HEK293 (cell line): Measurements from ENCODE around the gene RABL3.

ENCODE experiments used
- CTCF ChIA-PET: fragments of 350-600 bp; formaldehyde crosslinking; extraction: SDS; loops from one replicate; lab custom pipeline; 2021; ENCODE audit warnings: antibody characterized with exemption; lab: Yijun Ruan, JAX
- POLR2A ChIA-PET: fragments of 300-600 bp; formaldehyde crosslinking; extraction: SDS; loops from one replicate; lab custom pipeline; 2020; ENCODE audit warnings: antibody characterized with exemption, inconsistent platforms; lab: Yijun Ruan, JAX
- H3K27ac ChIP-seq: fragments of 200-500 bp; sonication (Bioruptor generic); 2 replicates; pipeline ENCODE4 v1.5.1; 2014; ENCODE audit warnings: low read depth, low read length, control low read depth, inconsistent platforms; ENCODE audit errors: extremely low read depth
- H3K36me3 ChIP-seq, 2 experiments: fragments of 200-500 bp in 1 of 2; sonication (Bioruptor generic) in 1 of 2; 1 replicate in 1 of 2; 2 replicates in 1 of 2; pipeline ENCODE4 v1.5.1; 2014 to 2017; ENCODE audit warnings: inconsistent platforms in 2 of 2, low read length in 2 of 2; ENCODE audit not compliant: control insufficient read depth in 2 of 2, insufficient read depth in 1 of 2
- H3K4me1 ChIP-seq: fragments of 200-500 bp; sonication (Bioruptor generic); 2 replicates; pipeline ENCODE4 v1.5.1; 2014; ENCODE audit warnings: mild to moderate bottlenecking, low read length, inconsistent platforms; ENCODE audit not compliant: control insufficient read depth, insufficient read depth
- H3K4me3 ChIP-seq: 2 replicates; pipeline ENCODE4 v1.5.1; 2011; ENCODE audit warnings: low read depth, mild to moderate bottlenecking, control low read depth, low read length, moderate library complexity
- H3K9me3 ChIP-seq: fragments of 200-500 bp; sonication (Bioruptor generic); 2 replicates; pipeline ENCODE4 v1.5.1; 2014; ENCODE audit warnings: low read depth, low read length, inconsistent platforms; ENCODE audit not compliant: control insufficient read depth, insufficient read depth
- FEZF1 ChIP-seq: fragments of 450-650 bp; formaldehyde crosslinking; IDR thresholded peaks from 2 replicates; pipeline ENCODE4 v1.5.1; 2016; ENCODE audit warnings: missing biosample characterization, missing genetic modification characterization
- GFI1B ChIP-seq: fragments of 450-650 bp; formaldehyde crosslinking; IDR thresholded peaks from 2 replicates; pipeline ENCODE4 v1.5.1; 2016; ENCODE audit warnings: missing biosample characterization, missing genetic modification characterization
- HOXC10 ChIP-seq: sonication (generic); formaldehyde crosslinking; IDR thresholded peaks from 2 replicates; pipeline ENCODE4 v1.8.1; 2023; ENCODE audit warnings: mild to moderate bottlenecking, missing genetic modification reagents
- KLF16 ChIP-seq: fragments of 450-650 bp; formaldehyde crosslinking; IDR thresholded peaks from 2 replicates; pipeline ENCODE4 v1.5.1; 2017; ENCODE audit warnings: missing biosample characterization, missing genetic modification characterization
- KLF8 ChIP-seq: fragments of 450-650 bp; formaldehyde crosslinking; IDR thresholded peaks from 2 replicates; pipeline ENCODE4 v1.5.1; 2016; ENCODE audit warnings: missing biosample characterization, missing genetic modification characterization
- SALL2 ChIP-seq: fragments of 450-650 bp; formaldehyde crosslinking; IDR thresholded peaks from 2 replicates; pipeline ENCODE4 v1.5.0; 2017; ENCODE audit warnings: missing biosample characterization, mild to moderate bottlenecking, missing genetic modification characterization, borderline replicate concordance
- SETDB1 ChIP-seq: IDR thresholded peaks from one replicate; pipeline ENCODE4 v1.6.1; 2017; ENCODE audit warnings: mild to moderate bottlenecking, low read length, moderate library complexity, mixed read lengths; ENCODE audit not compliant: insufficient read length
- ZFP3 ChIP-seq: fragments of 450-650 bp; formaldehyde crosslinking; IDR thresholded peaks from 2 replicates; pipeline ENCODE4 v1.5.1; 2016; ENCODE audit warnings: low read depth, missing biosample characterization, missing genetic modification characterization
- ZNF221 ChIP-seq: fragments of 450-650 bp; formaldehyde crosslinking; IDR thresholded peaks from 2 replicates; pipeline ENCODE4 v1.5.1; 2017; ENCODE audit warnings: missing biosample characterization, missing genetic modification characterization, borderline replicate concordance
- ZNF37A ChIP-seq: fragments of 450-650 bp; IDR thresholded peaks from 2 replicates; pipeline ENCODE4 v1.5.1; 2018; ENCODE audit warnings: missing biosample characterization, missing genetic modification characterization
- ZNF449 ChIP-seq: fragments of 450-650 bp; formaldehyde crosslinking; IDR thresholded peaks from 2 replicates; pipeline ENCODE4 v1.5.1; 2017; ENCODE audit warnings: missing biosample characterization, mild to moderate bottlenecking, missing genetic modification characterization, moderate library complexity
- ZNF529 ChIP-seq: fragments of 450-650 bp; formaldehyde crosslinking; IDR thresholded peaks from 2 replicates; pipeline ENCODE4 v1.5.1; 2017; ENCODE audit warnings: missing genetic modification characterization, missing biosample characterization; ENCODE audit not compliant: insufficient replicate concordance
- ZNF548 ChIP-seq: fragments of 450-650 bp; formaldehyde crosslinking; IDR thresholded peaks from 2 replicates; pipeline ENCODE4 v1.5.1; 2016; ENCODE audit warnings: missing biosample characterization, missing genetic modification characterization
- ZNF701 ChIP-seq: fragments of 450-650 bp; formaldehyde crosslinking; IDR thresholded peaks from 2 replicates; pipeline ENCODE4 v1.5.1; 2016; ENCODE audit warnings: missing biosample characterization, missing genetic modification characterization
- ZNF830 ChIP-seq: fragments of 450-650 bp; IDR thresholded peaks from 2 replicates; pipeline ENCODE4 v1.5.0; 2018; ENCODE audit warnings: missing biosample characterization, missing genetic modification characterization, low read depth, mild to moderate bottlenecking, moderate library complexity
- ZSCAN18 ChIP-seq: fragments of 450-650 bp; formaldehyde crosslinking; IDR thresholded peaks from 2 replicates; pipeline ENCODE4 v1.5.1; 2016; ENCODE audit warnings: missing biosample characterization, missing genetic modification characterization
- TF ChIP-seq, protein P1 (sequence below): fragments of 450-650 bp; formaldehyde crosslinking; IDR thresholded peaks from 2 replicates; pipeline ENCODE4 v1.5.1; 2016; ENCODE audit warnings: missing biosample characterization, missing genetic modification characterization, borderline replicate concordance
- TF ChIP-seq, protein P2 (sequence below): fragments of 450-650 bp; formaldehyde crosslinking; IDR thresholded peaks from 2 replicates; pipeline ENCODE4 v1.5.1; 2017; ENCODE audit warnings: missing biosample characterization, missing genetic modification characterization
- TF ChIP-seq, protein P3 (sequence below): fragments of 450-650 bp; formaldehyde crosslinking; IDR thresholded peaks from 2 replicates; pipeline ENCODE4 v1.5.1; 2016; ENCODE audit warnings: missing biosample characterization, missing genetic modification characterization

RABL3 gene

GRCh38 chr3:120752230-120752629 lies 9.9 kb upstream of the RABL3 start:
- ChIA-PET CTCF (no interaction called here), POLR2A (no interaction called here)
- Histone ChIP-seq H3K9me3 (no peaks in the 10 kb centered on the region), H3K4me1 (no peaks in the 10 kb centered on the region), H3K36me3 (peaks cover 0 to 24% of the 10 kb centered on the region in 2 experiments; a peak in 2 of 3 replicates), H3K27ac (no peak overlapping the region), H3K4me3 (no peak overlapping the region)
- TF ChIP-seq GFI1B (tag by site-specific recombination), result no peak
- no peak for TF ChIP-seq ZNF221
- no peak for TF ChIP-seq ZNF701 (tag by site-specific recombination)
- TF ChIP-seq KLF8 (tag by site-specific recombination), result no peak
- no peak for TF ChIP-seq HOXC10 (CRISPR knock-in tag)
- TF ChIP-seq ZNF37A (tag by site-specific recombination), result no peak
- no peak for TF ChIP-seq ZNF449 (tag by site-specific recombination)
- TF ChIP-seq ZNF529 (tag by site-specific recombination), result no peak
- no peak for TF ChIP-seq ZNF830
- TF ChIP-seq, protein P1, sequence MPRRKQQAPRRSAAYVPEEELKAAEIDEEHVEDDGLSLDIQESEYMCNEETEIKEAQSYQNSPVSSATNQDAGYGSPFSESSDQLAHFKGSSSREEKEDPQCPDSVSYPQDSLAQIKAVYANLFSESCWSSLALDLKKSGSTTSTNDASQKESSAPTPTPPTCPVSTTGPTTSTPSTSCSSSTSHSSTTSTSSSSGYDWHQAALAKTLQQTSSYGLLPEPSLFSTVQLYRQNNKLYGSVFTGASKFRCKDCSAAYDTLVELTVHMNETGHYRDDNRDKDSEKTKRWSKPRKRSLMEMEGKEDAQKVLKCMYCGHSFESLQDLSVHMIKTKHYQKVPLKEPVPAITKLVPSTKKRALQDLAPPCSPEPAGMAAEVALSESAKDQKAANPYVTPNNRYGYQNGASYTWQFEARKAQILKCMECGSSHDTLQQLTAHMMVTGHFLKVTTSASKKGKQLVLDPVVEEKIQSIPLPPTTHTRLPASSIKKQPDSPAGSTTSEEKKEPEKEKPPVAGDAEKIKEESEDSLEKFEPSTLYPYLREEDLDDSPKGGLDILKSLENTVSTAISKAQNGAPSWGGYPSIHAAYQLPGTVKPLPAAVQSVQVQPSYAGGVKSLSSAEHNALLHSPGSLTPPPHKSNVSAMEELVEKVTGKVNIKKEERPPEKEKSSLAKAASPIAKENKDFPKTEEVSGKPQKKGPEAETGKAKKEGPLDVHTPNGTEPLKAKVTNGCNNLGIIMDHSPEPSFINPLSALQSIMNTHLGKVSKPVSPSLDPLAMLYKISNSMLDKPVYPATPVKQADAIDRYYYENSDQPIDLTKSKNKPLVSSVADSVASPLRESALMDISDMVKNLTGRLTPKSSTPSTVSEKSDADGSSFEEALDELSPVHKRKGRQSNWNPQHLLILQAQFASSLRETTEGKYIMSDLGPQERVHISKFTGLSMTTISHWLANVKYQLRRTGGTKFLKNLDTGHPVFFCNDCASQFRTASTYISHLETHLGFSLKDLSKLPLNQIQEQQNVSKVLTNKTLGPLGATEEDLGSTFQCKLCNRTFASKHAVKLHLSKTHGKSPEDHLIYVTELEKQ (tag by site-specific recombination), result no peak
- TF ChIP-seq SALL2 (tag by site-specific recombination), result no peak
- TF ChIP-seq ZFP3, result no peak
- no peak for TF ChIP-seq ZSCAN18 (tag by site-specific recombination)
- TF ChIP-seq, protein P2, sequence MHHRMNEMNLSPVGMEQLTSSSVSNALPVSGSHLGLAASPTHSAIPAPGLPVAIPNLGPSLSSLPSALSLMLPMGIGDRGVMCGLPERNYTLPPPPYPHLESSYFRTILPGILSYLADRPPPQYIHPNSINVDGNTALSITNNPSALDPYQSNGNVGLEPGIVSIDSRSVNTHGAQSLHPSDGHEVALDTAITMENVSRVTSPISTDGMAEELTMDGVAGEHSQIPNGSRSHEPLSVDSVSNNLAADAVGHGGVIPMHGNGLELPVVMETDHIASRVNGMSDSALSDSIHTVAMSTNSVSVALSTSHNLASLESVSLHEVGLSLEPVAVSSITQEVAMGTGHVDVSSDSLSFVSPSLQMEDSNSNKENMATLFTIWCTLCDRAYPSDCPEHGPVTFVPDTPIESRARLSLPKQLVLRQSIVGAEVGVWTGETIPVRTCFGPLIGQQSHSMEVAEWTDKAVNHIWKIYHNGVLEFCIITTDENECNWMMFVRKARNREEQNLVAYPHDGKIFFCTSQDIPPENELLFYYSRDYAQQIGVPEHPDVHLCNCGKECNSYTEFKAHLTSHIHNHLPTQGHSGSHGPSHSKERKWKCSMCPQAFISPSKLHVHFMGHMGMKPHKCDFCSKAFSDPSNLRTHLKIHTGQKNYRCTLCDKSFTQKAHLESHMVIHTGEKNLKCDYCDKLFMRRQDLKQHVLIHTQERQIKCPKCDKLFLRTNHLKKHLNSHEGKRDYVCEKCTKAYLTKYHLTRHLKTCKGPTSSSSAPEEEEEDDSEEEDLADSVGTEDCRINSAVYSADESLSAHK, result no peak
- no peak for TF ChIP-seq ZNF548 (tag by site-specific recombination)
- TF ChIP-seq FEZF1 (tag by site-specific recombination), result no peak
- TF ChIP-seq, protein P3, sequence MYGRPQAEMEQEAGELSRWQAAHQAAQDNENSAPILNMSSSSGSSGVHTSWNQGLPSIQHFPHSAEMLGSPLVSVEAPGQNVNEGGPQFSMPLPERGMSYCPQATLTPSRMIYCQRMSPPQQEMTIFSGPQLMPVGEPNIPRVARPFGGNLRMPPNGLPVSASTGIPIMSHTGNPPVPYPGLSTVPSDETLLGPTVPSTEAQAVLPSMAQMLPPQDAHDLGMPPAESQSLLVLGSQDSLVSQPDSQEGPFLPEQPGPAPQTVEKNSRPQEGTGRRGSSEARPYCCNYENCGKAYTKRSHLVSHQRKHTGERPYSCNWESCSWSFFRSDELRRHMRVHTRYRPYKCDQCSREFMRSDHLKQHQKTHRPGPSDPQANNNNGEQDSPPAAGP, result no peak
- no peak for TF ChIP-seq KLF16 (tag by site-specific recombination)
- TF ChIP-seq SETDB1, result no peak
